ENCODE measurements around the gene PCGF1. TPM values are rescaled to one million over a fixed set of nuclear protein-coding genes. Genes with fewer than 3 reads are reported as not detected.

PCGF1 gene
- total RNA-seq, 3 donors from 2014 or later (not counting 1 experiment from before 2014, with no cell fraction given), result 22.9 to 35.9 (median 33.2) TPM

- 100% methylated on average over 9 of the region's 11 CpGs for WGBS (ENCODE audit: insufficient coverage)
Observed at GRCh38 chr2:74526649-74527230, 19.2 kb upstream of the PCGF1 start.

GRCh38 chr2:74525717-74526648 lies 18.5 kb upstream of the PCGF1 start, which contains the start of gene DQX1:
Gene DQX1 (minus strand): TSS chr2:74526231. CDS start chr2:74525729, 502 bp downstream.
- peak in 1 of 2 donors; percentile 60 for DNase-seq
- no peak within 1 kb of the TSS for H3K4me3 ChIP-seq (ENCODE audit: low read length)
- Mint-ChIP-seq H3K27ac (peak within 1 kb of the TSS; percentile 11 to 58), H3K4me3 (peak within 1 kb of the TSS; percentile 50), H3K27me3 (ENCODE audit: low read depth in 2 of 2) (no peaks in the 10 kb centered on the region), H3K4me1 (peaks cover 22 to 29% of the 10 kb centered on the region in 2 donors), H3K36me3 (peaks cover 10% of the 10 kb centered on the region), H3K9me3 (no peaks in the 10 kb centered on the region)
- no peak within 1 kb of the TSS for H3K27ac ChIP-seq (ENCODE audit: low read length)
- TF ChIP-seq, protein P1, sequence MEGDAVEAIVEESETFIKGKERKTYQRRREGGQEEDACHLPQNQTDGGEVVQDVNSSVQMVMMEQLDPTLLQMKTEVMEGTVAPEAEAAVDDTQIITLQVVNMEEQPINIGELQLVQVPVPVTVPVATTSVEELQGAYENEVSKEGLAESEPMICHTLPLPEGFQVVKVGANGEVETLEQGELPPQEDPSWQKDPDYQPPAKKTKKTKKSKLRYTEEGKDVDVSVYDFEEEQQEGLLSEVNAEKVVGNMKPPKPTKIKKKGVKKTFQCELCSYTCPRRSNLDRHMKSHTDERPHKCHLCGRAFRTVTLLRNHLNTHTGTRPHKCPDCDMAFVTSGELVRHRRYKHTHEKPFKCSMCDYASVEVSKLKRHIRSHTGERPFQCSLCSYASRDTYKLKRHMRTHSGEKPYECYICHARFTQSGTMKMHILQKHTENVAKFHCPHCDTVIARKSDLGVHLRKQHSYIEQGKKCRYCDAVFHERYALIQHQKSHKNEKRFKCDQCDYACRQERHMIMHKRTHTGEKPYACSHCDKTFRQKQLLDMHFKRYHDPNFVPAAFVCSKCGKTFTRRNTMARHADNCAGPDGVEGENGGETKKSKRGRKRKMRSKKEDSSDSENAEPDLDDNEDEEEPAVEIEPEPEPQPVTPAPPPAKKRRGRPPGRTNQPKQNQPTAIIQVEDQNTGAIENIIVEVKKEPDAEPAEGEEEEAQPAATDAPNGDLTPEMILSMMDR (IDR thresholded peaks at IDR 0.05), result no peak
- H3K4me1 ChIP-seq (ENCODE audit: control insufficient read depth, insufficient read depth, low read length), result peaks cover 23% of the 10 kb centered on the region
- no peaks in the 10 kb centered on the region for H3K27me3 ChIP-seq (ENCODE audit: control insufficient read depth, insufficient read depth, low read length)
- peaks cover 27% of the 10 kb centered on the region for H3K36me3 ChIP-seq (ENCODE audit: control insufficient read depth, insufficient read depth, low read length)
- no peaks in the 10 kb centered on the region for H3K9me3 ChIP-seq (ENCODE audit: control insufficient read depth, insufficient read depth, low read length)
- 76% methylated on average over 11 of the region's 11 CpGs for WGBS (ENCODE audit: insufficient coverage)
- intact Hi-C loops (cut with micrococcal nuclease), result no loop called here
- no peak for ATAC-seq

More at GRCh38 chr2:74526649-74527230, 19.2 kb upstream of the PCGF1 start:
- no peak overlapping the region for H3K27ac ChIP-seq (ENCODE audit: low read length)
- H3K27ac Mint-ChIP-seq, result peak overlapping the region; percentile 11 to 58
- peak overlapping the region; percentile 50 for H3K4me3 Mint-ChIP-seq
- intact Hi-C loops (cut with micrococcal nuclease), result no loop called here
- peaks cover 10% of the 10 kb centered on the region for H3K36me3 Mint-ChIP-seq
- no peaks in the 10 kb centered on the region for H3K27me3 Mint-ChIP-seq (ENCODE audit: low read depth in 2 of 2)
- H3K4me1 Mint-ChIP-seq, result peaks cover 25 to 37% of the 10 kb centered on the region in 2 donors
- H3K4me1 ChIP-seq (ENCODE audit: control insufficient read depth, insufficient read depth, low read length), result peaks cover 30% of the 10 kb centered on the region
- no peaks in the 10 kb centered on the region for H3K9me3 Mint-ChIP-seq
- DNase-seq (no peak), ATAC-seq (no peak)
- TF ChIP-seq, protein P1 (IDR thresholded peaks at IDR 0.05), result no peak
- no peaks in the 10 kb centered on the region for H3K27me3 ChIP-seq (ENCODE audit: control insufficient read depth, insufficient read depth, low read length)
- H3K36me3 ChIP-seq (ENCODE audit: control insufficient read depth, insufficient read depth, low read length), result peaks cover 27% of the 10 kb centered on the region
- H3K4me3 ChIP-seq (ENCODE audit: low read length), result no peak overlapping the region
- H3K9me3 ChIP-seq (ENCODE audit: control insufficient read depth, insufficient read depth, low read length), result no peaks in the 10 kb centered on the region

- 95% methylated on average over 10 of the region's 10 CpGs for WGBS (ENCODE audit: insufficient coverage)
Observed at GRCh38 chr2:74524955-74525716, 17.6 kb upstream of the PCGF1 start.

More at GRCh38 chr2:74524955-74525716, 17.6 kb upstream of the PCGF1 start:
- H3K36me3 ChIP-seq (ENCODE audit: control insufficient read depth, insufficient read depth, low read length), result peaks cover 27% of the 10 kb centered on the region
- peaks cover 3% of the 10 kb centered on the region for H3K27me3 ChIP-seq (ENCODE audit: control insufficient read depth, insufficient read depth, low read length)
- DNase-seq (no peak), ATAC-seq (no peak)
- peaks cover 15% of the 10 kb centered on the region for H3K4me1 ChIP-seq (ENCODE audit: control insufficient read depth, insufficient read depth, low read length)
- TF ChIP-seq, protein P1 (IDR thresholded peaks at IDR 0.05), result no peak
- peaks cover 10% of the 10 kb centered on the region for H3K36me3 Mint-ChIP-seq
- no peaks in the 10 kb centered on the region for H3K9me3 ChIP-seq (ENCODE audit: control insufficient read depth, insufficient read depth, low read length)
- peaks cover 4 to 7% of the 10 kb centered on the region in 2 donors for H3K27me3 Mint-ChIP-seq (ENCODE audit: low read depth in 2 of 2)
- H3K4me3 Mint-ChIP-seq, result no peak overlapping the region
- no peaks in the 10 kb centered on the region for H3K9me3 Mint-ChIP-seq
- H3K4me1 Mint-ChIP-seq, result peaks cover 15 to 21% of the 10 kb centered on the region in 2 donors
- intact Hi-C loops (cut with micrococcal nuclease), result no loop called here
- no peak overlapping the region for H3K27ac ChIP-seq (ENCODE audit: low read length)
- H3K27ac Mint-ChIP-seq, result no peak overlapping the region
- H3K4me3 ChIP-seq (ENCODE audit: low read length), result no peak overlapping the region

Data from natural killer cell (primary cell).